EL (cell line): ENCODE measurements around the gene SRP68.

Source experiments
- DNase-seq: peaks from one replicate; pipeline ENCODE4 v3.0.0-alpha.2; 2016

The SRP68 gene

GRCh38 chr17:76072148-76072858 lies at the start of gene SRP68:
TSS of gene SRP68 (minus strand) at chr17:76072517. CDS start at chr17:76072491, 26 bp downstream.
- peak; percentile 93 for DNase-seq

GRCh38 chr17:76121932-76122430 lies 49.7 kb upstream of the SRP68 start:
- DNase-seq, result no peak

GRCh38 chr17:76120658-76121008 lies 48.3 kb upstream of the SRP68 start:
- no peak for DNase-seq

GRCh38 chr17:76119409-76120371 lies 47.4 kb upstream of the SRP68 start:
- DNase-seq, result no peak

- DNase-seq, result no peak
Measured at GRCh38 chr17:76115138-76115754, 42.9 kb upstream of the SRP68 start.

GRCh38 chr17:76111956-76112355 lies 39.6 kb upstream of the SRP68 start:
- DNase-seq, result no peak

- no peak for DNase-seq
Measured at GRCh38 chr17:76107509-76107908, 35.2 kb upstream of the SRP68 start.

- DNase-seq, result no peak
Measured at GRCh38 chr17:76106703-76107102, 34.4 kb upstream of the SRP68 start.

GRCh38 chr17:76104896-76105231 lies 32.5 kb upstream of the SRP68 start:
- DNase-seq, result no peak

GRCh38 chr17:76104140-76104895 lies 32.0 kb upstream of the SRP68 start:
- no peak for DNase-seq

GRCh38 chr17:76103274-76104139 lies 31.2 kb upstream of the SRP68 start, which contains the start of gene EXOC7:
TSS of gene EXOC7 (minus strand) at chr17:76103787. CDS start at chr17:76103692, 95 bp downstream.
- peak; percentile 91 for DNase-seq

- no peak for DNase-seq
Measured at GRCh38 chr17:76102944-76103273, 30.6 kb upstream of the SRP68 start.

GRCh38 chr17:76097716-76098295 lies 25.5 kb upstream of the SRP68 start:
- no peak for DNase-seq

- DNase-seq, result no peak
Measured at GRCh38 chr17:76095943-76096342, 23.6 kb upstream of the SRP68 start.

- DNase-seq, result no peak
Measured at GRCh38 chr17:76094046-76094445, 21.7 kb upstream of the SRP68 start.

GRCh38 chr17:76092526-76093413 lies 20.5 kb upstream of the SRP68 start:
- no peak for DNase-seq

GRCh38 chr17:76091526-76092286 lies 19.4 kb upstream of the SRP68 start:
- DNase-seq, result no peak

GRCh38 chr17:76090517-76091129 lies 18.3 kb upstream of the SRP68 start:
- DNase-seq, result no peak
